WTC11 (cell line): ENCODE results near the gene NAALADL2.

Experiments
- TF ChIP-seq, protein P1 (sequence below): sonication (generic); formaldehyde crosslinking; IDR thresholded peaks from 2 replicates; pipeline ENCODE4 v1.8.1; 2022; ENCODE audit warnings: low read depth, missing genetic modification reagents, borderline replicate concordance
- TF ChIP-seq, protein P2 (sequence below): fragments of 200-600 bp; IDR thresholded peaks from 2 replicates; pipeline ENCODE4 v1.8.0; 2022; ENCODE audit warnings: antibody characterized with exemption
- TF ChIP-seq, protein P3 (sequence below): sonication (generic); formaldehyde crosslinking; IDR thresholded peaks from 2 replicates; pipeline ENCODE4 v1.8.1; 2023; ENCODE audit warnings: mild to moderate bottlenecking, missing genetic modification reagents

DNA sequence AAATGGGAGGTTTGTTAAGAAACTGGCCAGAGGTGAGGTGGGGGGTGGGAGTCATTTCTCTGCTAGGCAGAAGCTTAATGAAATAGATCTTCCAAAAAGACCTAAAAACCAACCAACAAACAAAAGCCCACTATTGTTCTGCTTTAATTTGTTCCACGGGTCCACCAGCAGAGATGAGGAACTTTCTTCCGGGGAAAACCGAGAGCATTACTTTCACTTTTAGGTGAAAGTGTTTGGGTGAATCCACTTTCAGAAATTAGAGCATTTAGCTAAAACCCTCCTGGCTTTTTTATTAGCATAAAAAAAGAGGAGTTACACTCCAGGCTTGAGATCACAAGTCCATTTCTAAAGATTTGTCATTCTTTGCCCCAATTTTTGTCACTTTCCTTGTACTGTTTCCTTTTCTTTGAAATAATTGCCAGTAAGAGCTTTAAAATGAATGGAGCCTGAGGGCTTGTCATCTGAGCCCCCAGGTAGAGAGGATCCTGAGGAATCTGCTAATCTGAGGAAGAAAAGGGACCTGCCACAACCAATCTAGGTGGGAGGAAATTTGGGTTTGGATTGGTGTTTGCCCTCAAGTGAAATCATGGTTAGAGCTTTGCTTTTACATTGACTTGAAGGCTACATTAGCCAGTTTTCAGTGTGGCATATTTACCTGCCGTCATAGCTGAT lies 667.6 kb downstream of the NAALADL2 start:
- TF ChIP-seq, protein P1, sequence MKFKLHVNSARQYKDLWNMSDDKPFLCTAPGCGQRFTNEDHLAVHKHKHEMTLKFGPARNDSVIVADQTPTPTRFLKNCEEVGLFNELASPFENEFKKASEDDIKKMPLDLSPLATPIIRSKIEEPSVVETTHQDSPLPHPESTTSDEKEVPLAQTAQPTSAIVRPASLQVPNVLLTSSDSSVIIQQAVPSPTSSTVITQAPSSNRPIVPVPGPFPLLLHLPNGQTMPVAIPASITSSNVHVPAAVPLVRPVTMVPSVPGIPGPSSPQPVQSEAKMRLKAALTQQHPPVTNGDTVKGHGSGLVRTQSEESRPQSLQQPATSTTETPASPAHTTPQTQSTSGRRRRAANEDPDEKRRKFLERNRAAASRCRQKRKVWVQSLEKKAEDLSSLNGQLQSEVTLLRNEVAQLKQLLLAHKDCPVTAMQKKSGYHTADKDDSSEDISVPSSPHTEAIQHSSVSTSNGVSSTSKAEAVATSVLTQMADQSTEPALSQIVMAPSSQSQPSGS (CRISPR knock-in tag) = no peak
- TF ChIP-seq, protein P2, sequence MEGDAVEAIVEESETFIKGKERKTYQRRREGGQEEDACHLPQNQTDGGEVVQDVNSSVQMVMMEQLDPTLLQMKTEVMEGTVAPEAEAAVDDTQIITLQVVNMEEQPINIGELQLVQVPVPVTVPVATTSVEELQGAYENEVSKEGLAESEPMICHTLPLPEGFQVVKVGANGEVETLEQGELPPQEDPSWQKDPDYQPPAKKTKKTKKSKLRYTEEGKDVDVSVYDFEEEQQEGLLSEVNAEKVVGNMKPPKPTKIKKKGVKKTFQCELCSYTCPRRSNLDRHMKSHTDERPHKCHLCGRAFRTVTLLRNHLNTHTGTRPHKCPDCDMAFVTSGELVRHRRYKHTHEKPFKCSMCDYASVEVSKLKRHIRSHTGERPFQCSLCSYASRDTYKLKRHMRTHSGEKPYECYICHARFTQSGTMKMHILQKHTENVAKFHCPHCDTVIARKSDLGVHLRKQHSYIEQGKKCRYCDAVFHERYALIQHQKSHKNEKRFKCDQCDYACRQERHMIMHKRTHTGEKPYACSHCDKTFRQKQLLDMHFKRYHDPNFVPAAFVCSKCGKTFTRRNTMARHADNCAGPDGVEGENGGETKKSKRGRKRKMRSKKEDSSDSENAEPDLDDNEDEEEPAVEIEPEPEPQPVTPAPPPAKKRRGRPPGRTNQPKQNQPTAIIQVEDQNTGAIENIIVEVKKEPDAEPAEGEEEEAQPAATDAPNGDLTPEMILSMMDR = no peak
- TF ChIP-seq, protein P3, sequence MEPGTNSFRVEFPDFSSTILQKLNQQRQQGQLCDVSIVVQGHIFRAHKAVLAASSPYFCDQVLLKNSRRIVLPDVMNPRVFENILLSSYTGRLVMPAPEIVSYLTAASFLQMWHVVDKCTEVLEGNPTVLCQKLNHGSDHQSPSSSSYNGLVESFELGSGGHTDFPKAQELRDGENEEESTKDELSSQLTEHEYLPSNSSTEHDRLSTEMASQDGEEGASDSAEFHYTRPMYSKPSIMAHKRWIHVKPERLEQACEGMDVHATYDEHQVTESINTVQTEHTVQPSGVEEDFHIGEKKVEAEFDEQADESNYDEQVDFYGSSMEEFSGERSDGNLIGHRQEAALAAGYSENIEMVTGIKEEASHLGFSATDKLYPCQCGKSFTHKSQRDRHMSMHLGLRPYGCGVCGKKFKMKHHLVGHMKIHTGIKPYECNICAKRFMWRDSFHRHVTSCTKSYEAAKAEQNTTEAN (CRISPR knock-in tag) = no peak
